GM23338 (cell line): ENCODE results near the gene SMG6. TPM values are rescaled to one million over a fixed set of nuclear protein-coding genes. Genes with fewer than 3 reads are reported as not detected.

ENCODE experiments used
- ETS1 ChIP-seq: IDR thresholded peaks from 2 replicates; pipeline ENCODE4 v1.6.1; 2016; ENCODE audit warnings: antibody characterized with exemption
- EZH2phosphoT487 ChIP-seq: fragments of 200-600 bp; sonication (generic); IDR thresholded peaks from one replicate; pipeline ENCODE4 v1.8.1; 2018; ENCODE audit warnings: antibody characterized with exemption; ENCODE audit not compliant: unreplicated experiment
- JUNB ChIP-seq: IDR thresholded peaks from one replicate; pipeline ENCODE4 v1.6.1; 2016; ENCODE audit warnings: antibody characterized with exemption; ENCODE audit not compliant: unreplicated experiment
- POLR2AphosphoS5 ChIP-seq: IDR thresholded peaks from 2 replicates; pipeline ENCODE4 v1.6.1; 2016; ENCODE audit warnings: antibody characterized with exemption, low read depth
- REST ChIP-seq: IDR thresholded peaks from one replicate; pipeline ENCODE4 v1.6.1; 2018; ENCODE audit warnings: antibody characterized with exemption; ENCODE audit not compliant: unreplicated experiment
- STAT1 ChIP-seq: IDR thresholded peaks from one replicate; pipeline ENCODE4 v1.6.1; 2016; ENCODE audit warnings: antibody characterized with exemption; ENCODE audit not compliant: unreplicated experiment
- ZNF114 ChIP-seq: fragments of 250-450 bp; sonication (Bioruptor Pico); IDR thresholded peaks from 2 replicates; pipeline ENCODE4 v1.5.0; 2020; ENCODE audit warnings: mild to moderate bottlenecking, moderate library complexity
- ZNF462 ChIP-seq: fragments of 250-450 bp; sonication (Bioruptor Pico); IDR thresholded peaks from 2 replicates; pipeline ENCODE4 v1.5.0; 2020; ENCODE audit warnings: mild to moderate bottlenecking, moderate library complexity
- polyA plus RNA-seq: library from polyadenylated mRNA; unstranded; fragments of >200 nt; fragmentation: Nextera tagmentation; extraction: Ambion mirVana; gene quantifications from 2 replicates; pipeline ENCODE4 v1.2.1, GENCODE V29; 2016
- total RNA-seq: library from RNA; depleted of rRNA; stranded (reverse); fragments of >200 nt; shearing (Covaris generic); gene quantifications from 2 replicates; pipeline ENCODE4 v1.2.3, GENCODE V29; 2014

Gene SMG6
- total and polyA plus RNA-seq, 2 experiments from 2014 or later: 10.4 to 43.1 TPM

GRCh38 chr17:2192367-2193057, 111.1 kb downstream of the SMG6 start (continued):
- TF ChIP-seq ZNF462 (CRISPR knock-in tag) (no peak), JUNB (no peak), EZH2phosphoT487 (no peak), POLR2AphosphoS5 (no peak), ZNF114 (CRISPR knock-in tag) (no peak), REST (no peak), STAT1 (no peak), ETS1 (no peak)
